Endothelial cell of hepatic sinusoid (primary cell): ENCODE results near the gene SOHLH2.

ENCODE experiments used
- in situ Hi-C: cut with HindIII; loops from 2 replicates; pipeline ENCODE4 v1.10.0; 2017; ENCODE audit warnings: low sequenced_read_pairs

The SOHLH2 gene

GRCh38 chr13:36133950-36134626 lies 80.3 kb downstream of the SOHLH2 start:
- in situ Hi-C loops = no loop called here

GRCh38 chr13:36132376-36132775 lies 82.0 kb downstream of the SOHLH2 start:
- in situ Hi-C loops = no loop called here

- in situ Hi-C loops = no loop called here
Observed at GRCh38 chr13:36131931-36132297, 82.4 kb downstream of the SOHLH2 start.

DNA sequence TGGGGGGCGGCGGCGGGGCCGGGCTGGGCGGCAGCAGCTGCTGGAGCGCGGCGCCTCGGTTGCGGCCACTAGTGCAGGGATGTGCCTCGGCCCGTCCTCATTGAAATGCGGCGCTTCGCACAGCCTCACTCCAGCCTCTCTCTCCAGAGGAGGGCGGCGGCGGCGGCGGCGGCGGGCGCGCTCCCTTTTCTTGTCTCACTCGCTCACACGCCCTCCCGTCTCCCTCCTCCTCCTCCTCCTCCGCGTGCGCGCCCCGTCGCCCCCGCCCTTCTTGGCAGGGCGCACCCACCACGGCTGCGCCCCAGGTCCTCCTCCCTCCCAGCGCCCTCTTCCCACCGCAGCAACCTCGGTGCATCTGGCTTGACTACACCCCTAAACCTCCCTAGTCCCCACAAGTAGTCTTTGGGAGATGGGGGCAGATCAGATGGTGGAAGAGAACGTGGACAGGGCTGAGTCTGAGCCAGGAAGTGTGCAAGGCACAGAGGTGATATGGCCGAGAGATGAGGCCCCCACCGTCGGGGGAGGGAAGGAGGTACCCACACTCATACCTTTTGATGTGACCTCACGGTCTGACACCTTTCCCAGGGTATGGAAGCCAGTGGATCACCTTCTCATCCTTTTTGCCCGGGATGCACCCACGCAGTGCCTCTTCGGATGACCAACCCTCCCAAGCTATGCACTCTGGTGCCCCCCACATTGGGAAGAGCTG lies 83.0 kb downstream of the SOHLH2 start, which contains the start of gene DCLK1:
Gene DCLK1, minus strand, starts transcription at position 161 of the 709 bp plus-strand sequence.
- in situ Hi-C loops = no loop called here

DNA sequence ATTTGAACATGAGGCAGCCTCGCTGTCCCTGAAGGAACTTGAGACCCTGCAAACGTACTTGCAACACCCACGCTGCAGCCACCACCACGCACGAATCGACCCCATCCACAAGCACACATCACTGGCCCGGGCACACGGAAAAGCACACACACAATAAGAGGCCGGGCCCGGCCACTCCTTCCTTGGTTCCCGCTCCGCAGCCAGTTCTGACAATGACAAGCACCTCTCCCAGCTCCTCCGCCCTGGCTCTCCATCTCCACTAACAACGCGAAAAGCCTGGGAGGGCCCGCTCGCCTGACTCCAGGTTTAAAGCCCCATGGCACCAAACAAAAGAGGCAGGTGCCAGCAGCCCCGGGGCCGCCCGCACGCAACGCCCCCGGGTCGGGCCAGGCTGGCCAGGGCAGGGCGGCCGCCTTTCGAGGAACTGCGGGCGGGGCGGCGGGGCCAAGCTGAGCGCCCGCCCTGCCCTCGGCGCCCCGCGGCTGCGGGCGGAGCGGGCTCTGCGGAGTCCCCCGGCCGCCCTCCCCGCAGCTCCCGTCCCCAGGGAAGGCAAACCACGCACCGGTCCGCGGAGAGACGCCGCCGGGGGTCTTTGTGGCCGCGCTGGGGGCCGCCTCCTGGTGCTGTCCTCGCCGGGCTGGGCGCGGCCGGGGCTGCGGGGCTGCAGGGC lies 83.7 kb downstream of the SOHLH2 start:
- in situ Hi-C loops = no loop called here

- in situ Hi-C loops = no loop called here
Observed at GRCh38 chr13:36130193-36130551, 84.2 kb downstream of the SOHLH2 start.

- in situ Hi-C loops = no loop called here
Observed at GRCh38 chr13:36129539-36129938, 84.8 kb downstream of the SOHLH2 start.

DNA sequence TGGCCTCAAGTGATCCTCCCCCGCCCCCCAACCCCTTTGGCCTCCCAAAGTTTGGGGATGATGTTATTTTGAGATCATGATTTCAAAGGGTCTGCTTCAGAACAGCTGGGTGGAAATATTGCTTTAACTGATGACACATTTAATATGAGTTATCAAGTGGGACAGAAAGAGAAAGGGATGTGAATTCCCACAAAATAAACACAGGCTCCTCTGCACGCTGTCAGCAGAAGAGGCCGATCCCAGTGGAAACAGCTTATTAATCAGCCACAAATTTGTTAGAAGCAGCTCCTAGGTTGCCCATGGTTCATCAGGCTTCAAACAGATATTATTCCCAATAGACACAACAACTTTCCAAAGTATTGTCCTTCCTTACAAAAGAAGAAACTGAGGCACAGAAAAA lies 87.9 kb downstream of the SOHLH2 start:
- in situ Hi-C loops = no loop called here

GRCh38 chr13:36125841-36126240 lies 88.5 kb downstream of the SOHLH2 start:
- in situ Hi-C loops = no loop called here

DNA sequence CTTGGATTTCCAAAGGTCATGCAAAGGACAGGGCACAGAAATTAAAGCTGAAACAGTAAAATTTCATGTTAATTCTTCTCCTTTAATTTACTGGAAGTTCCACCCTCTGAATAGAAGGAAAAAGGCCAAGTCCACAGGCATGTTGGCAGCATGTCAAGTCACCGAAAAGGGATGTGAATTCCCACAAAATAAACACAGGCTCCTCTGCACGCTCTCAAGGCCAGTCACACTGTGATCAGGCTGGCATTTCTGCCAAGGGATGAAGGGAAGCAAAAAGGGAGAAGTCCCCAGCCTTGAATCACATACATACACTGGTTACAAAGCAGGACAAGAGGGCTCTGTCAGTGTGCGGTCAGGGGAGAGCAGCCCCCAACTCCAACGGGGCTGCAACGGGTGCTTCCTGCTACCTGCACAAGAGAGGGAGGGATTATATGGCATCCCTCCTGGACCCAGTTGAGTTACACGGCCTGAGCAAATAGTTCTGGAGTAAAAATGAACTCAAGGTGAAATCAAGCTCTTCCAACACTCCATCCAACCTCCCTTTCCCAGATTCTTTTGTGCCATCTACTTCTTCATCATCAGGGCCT lies 90.0 kb downstream of the SOHLH2 start:
- in situ Hi-C loops = no loop called here
